Activated naive CD8-positive, alpha-beta T cell (primary cell): ENCODE results near the gene CDH23.

ENCODE experiments used
- H3K27ac Mint-ChIP-seq: one replicate; pipeline ENCODE4 v1.8.0; 2021; ENCODE audit warnings: mixed read lengths
- H3K27me3 Mint-ChIP-seq: one replicate; pipeline ENCODE4 v1.8.0; 2021; ENCODE audit warnings: mixed read lengths
- H3K36me3 Mint-ChIP-seq: one replicate; pipeline ENCODE4 v1.8.0; 2021; ENCODE audit warnings: mixed read lengths
- H3K4me1 Mint-ChIP-seq: one replicate; pipeline ENCODE4 v1.8.0; 2021; ENCODE audit warnings: low read depth, mixed read lengths
- H3K4me3 Mint-ChIP-seq: one replicate; pipeline ENCODE4 v1.8.0; 2021; ENCODE audit warnings: mild to moderate bottlenecking, mixed read lengths
- H3K9me3 Mint-ChIP-seq: one replicate; pipeline ENCODE4 v1.8.0; 2021; ENCODE audit warnings: low read depth, mixed read lengths

The CDH23 gene

DNA sequence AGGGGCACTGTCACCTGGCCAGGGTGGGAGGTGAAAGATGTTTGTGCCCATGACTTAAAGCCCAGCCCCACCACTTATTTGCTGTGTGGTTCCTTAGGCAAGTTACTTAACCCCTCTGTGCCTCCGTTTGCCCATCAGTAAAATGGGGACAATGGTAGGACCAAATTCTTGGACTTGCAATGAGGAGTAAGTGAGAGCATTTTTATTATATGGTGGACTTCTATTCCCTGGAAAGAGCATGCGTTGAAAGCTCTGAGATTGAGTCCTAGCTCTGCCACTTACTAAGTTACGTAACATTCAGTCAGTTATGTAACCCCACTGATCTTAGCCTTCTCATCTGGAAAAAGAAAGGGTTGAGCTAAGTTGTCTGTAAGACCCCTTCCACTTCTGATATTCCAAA lies 357.8 kb downstream of the CDH23 start:
- no peaks in the 10 kb centered on the region for H3K9me3 Mint-ChIP-seq
- H3K4me3 Mint-ChIP-seq, result no peak overlapping the region
- peaks cover 12% of the 10 kb centered on the region for H3K36me3 Mint-ChIP-seq
- H3K4me1 Mint-ChIP-seq, result peaks cover 93% of the 10 kb centered on the region
- H3K27ac Mint-ChIP-seq, result peak overlapping the region; percentile 97
- no peaks in the 10 kb centered on the region for H3K27me3 Mint-ChIP-seq

DNA sequence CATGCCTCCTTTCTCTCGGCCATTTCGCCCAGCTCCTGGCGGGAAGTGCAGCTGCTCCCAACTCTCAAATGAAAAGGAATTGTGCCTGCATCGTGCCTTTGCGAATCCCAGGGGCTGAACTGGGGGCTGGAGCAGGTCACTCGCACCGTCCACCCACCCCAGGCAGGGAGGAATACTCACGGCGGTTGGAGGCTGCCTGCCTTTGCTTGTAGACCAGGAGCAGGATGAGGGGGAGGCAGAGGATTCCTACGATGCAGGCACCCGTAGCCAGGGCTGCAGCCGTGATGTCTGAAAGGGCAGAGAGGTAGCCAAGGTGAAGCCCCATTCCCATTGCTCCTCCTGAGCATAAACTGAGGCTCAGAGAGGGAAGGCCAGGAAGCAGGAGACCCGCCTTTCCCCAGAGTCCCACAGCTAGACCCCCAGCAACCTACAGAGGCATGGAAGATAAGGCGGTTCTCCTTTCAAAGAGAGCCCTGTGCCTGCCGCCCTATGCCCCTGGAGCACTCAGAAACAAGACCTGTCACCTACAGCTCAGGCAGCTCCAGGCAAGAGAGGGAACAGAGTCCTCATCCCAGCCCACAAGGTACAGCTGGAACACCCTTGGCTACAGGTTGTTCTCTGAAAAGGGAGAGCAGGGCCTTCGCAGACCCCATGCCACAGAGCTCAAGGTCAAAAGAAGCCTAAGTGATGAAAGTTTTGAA lies 358.6 kb downstream of the CDH23 start:
- H3K27me3 Mint-ChIP-seq, result no peaks in the 10 kb centered on the region
- no peaks in the 10 kb centered on the region for H3K9me3 Mint-ChIP-seq
- H3K36me3 Mint-ChIP-seq, result peaks cover 11% of the 10 kb centered on the region
- H3K4me1 Mint-ChIP-seq, result peaks cover 87% of the 10 kb centered on the region
- no peak overlapping the region for H3K4me3 Mint-ChIP-seq
- H3K27ac Mint-ChIP-seq, result peak overlapping the region; percentile 97

DNA sequence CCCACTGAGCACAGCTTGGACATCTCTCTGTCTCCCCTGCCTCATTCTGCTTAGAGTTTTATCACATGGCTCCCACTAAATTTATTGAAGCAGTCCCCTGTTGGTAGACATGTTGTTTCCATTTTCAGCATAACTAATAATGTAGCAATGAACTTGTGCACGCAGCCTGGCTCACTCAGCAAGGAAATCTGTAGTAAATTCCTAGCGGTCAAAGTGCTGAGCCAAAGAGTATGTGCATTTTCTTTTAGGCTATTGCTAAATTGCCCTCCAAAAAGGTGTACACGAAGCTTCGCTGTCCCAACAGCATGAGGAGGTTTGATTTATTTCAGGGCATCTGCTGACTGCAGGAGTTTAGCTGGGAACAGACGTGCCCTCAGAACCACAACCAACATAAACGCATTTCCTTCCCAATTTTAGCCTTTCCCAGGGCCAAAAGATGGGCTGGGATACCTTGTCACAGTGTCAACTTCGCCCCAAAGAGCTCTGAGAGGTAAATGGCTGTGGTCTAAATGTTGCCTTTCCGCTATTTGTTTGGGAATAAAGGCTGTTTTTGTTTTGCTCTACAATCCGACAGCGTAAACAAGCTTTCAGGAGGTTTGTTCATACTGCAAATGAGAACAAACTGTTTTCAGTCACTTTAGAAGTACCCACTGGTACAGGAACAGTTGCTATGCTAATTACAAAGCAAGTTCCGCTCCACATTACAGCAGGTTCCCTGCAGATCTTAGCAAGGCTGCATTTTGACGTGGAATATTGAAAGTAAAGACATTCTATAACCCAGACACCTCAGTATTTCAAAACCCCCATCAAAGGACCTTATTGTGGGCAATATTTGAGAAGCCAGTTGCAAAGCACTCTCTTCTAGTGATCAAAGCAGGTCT lies 359.8 kb downstream of the CDH23 start:
- Mint-ChIP-seq H3K4me1 (peaks cover 90% of the 10 kb centered on the region), H3K9me3 (no peaks in the 10 kb centered on the region), H3K27me3 (no peaks in the 10 kb centered on the region), H3K4me3 (peak overlapping the region; percentile 75), H3K27ac (peak overlapping the region; percentile 97), H3K36me3 (peaks cover 14% of the 10 kb centered on the region)

DNA sequence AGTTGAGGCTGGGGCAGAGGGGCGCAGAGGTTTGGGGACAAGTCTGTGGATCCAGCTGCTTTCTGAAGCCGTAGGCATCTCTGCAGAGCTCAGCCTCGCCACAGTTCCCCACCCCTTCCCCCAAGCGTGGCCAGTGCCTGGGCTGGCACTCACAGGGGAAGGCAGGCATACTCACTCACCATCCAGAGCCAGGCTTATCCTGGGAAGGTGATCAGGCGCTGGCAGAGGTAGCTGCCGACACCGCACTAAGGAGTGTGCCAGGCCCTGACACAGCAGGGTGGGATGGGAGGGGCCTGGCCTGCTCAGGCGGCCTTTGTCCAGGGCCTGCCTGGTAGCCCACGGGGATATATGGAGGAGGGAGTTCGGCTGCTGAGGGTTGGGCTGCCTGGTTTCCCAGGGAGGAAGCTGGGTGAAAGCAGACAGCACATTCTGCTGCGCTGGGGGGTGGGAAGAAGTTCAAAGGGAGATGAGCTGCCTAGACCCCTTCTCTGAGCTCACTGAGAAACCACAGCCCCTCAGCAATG lies 360.7 kb downstream of the CDH23 start:
- Mint-ChIP-seq H3K27me3 (no peaks in the 10 kb centered on the region), H3K9me3 (no peaks in the 10 kb centered on the region), H3K4me3 (peak overlapping the region; percentile 75), H3K4me1 (peaks cover 90% of the 10 kb centered on the region), H3K36me3 (peaks cover 14% of the 10 kb centered on the region), H3K27ac (peak overlapping the region; percentile 97)

DNA sequence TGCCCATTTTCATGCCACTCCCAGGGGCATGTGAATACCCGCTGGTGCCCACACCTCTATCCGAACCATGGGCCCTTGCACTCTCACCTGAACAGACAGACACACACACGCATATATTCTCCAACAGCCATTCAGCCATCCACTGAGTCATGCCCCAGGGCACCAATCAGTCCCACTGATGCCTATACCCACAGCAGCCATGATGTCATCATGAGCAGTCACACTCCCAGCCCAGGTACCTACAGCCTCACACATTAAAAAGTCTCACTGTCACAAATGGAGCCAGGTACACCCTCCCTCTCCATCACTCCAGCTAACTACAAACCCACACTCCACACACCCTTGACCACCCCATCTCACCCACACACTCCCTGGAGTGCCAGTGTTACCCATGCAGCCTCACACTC lies 364.4 kb downstream of the CDH23 start:
- Mint-ChIP-seq H3K4me1 (peaks cover 90% of the 10 kb centered on the region), H3K27me3 (no peaks in the 10 kb centered on the region), H3K27ac (peak overlapping the region; percentile 88), H3K9me3 (no peaks in the 10 kb centered on the region), H3K4me3 (peak overlapping the region; percentile 51), H3K36me3 (peaks cover 9% of the 10 kb centered on the region)

DNA sequence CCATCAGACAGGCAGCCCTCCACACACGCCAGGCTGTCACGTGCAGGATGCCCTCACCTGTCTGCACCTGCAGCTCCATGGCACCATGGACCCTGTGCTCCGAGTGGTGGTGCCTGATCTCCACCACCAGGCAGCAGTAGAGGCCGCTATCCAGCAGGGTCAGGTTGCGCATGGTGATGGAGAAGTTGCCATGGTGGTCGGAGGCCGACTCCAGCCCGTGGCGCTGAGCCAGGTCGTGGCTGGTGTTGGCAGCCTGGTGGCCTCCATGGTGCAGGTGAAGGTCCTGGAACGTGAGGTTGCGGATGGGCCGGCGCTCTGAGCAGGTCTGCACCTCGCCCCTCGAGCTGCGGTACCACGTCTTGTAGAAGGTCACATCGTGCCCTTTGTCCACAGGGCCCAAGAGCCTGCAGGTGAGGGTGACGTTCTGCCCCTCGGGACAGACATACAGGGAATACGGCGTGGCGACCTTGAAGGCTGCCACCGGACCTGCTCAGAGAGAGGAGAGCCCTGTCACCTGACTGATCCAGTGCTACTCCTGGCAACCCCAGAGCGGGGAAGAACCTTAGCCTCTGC lies 364.9 kb downstream of the CDH23 start:
- H3K4me3 Mint-ChIP-seq, result peak overlapping the region; percentile 20
- H3K4me1 Mint-ChIP-seq, result peaks cover 89% of the 10 kb centered on the region
- peaks cover 9% of the 10 kb centered on the region for H3K36me3 Mint-ChIP-seq
- H3K27ac Mint-ChIP-seq, result peak overlapping the region; percentile 88
- H3K27me3 Mint-ChIP-seq, result no peaks in the 10 kb centered on the region
- no peaks in the 10 kb centered on the region for H3K9me3 Mint-ChIP-seq

DNA sequence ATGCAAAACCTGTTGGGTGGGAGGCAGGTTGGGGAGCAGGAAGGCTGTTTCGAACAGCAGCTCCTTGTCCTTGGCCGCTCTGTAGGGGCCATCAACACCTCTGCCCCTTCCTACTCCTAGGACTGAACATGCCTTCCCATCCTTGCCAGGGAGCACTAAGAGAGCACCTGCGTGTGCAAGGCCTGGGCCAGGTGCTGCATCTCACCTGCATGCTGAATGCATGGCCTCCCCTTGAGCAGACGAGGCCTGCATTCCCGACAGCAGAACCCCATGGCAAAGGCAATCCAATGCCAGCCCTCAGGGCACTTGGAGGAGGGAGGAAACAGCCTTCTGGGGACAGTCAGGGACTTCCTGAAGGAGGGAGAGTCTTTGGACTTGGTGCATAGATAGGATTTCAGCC lies 365.6 kb downstream of the CDH23 start:
- peak overlapping the region; percentile 88 for H3K27ac Mint-ChIP-seq

DNA sequence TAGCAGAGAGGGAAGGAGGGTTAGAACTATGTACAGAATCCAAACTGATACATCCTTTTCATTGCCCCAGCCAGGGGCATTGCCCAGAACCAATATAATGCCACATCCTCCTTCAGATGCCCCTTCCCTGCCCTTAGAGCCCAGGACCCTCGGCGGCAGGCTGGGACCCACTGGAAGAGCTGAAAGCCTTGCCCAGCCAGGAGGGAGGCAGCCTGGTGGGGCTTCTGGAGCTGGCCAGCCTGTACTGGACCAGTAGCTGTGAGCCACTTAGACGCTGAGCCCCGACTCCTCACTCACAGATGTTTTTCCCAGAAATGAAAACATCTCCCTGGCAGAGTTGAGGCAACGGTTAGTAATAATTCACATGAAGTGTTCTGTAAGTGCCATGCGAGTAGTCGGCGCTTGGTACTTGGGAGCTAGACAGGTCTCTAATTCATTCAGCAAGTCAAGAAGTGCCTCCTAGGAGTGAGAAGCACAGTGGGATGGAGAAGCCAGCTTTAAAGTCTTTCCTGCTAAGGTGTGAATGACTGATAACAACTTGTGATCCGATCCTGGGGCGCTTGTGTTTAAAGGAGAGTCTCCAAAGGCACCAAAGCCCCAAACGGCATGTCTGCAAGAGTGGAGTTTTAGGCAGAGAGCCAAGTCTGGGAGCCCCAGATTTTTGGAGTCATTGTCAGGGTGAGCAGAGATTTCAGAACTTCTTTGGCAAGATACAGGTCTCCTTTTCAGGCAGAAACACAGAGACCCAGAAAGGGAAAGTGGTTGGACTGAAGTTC lies 366.8 kb downstream of the CDH23 start:
- peak overlapping the region; percentile 91 for H3K27ac Mint-ChIP-seq
- H3K4me3 Mint-ChIP-seq, result peak overlapping the region; percentile 9
- peaks cover 10% of the 10 kb centered on the region for H3K36me3 Mint-ChIP-seq
- H3K27me3 Mint-ChIP-seq, result no peaks in the 10 kb centered on the region
- H3K4me1 Mint-ChIP-seq, result peaks cover 88% of the 10 kb centered on the region
- no peaks in the 10 kb centered on the region for H3K9me3 Mint-ChIP-seq

More for the DNA sequence above, 365.6 kb downstream of the CDH23 start:
- Mint-ChIP-seq H3K4me1 (peaks cover 89% of the 10 kb centered on the region), H3K9me3 (no peaks in the 10 kb centered on the region), H3K27me3 (no peaks in the 10 kb centered on the region), H3K36me3 (peaks cover 9% of the 10 kb centered on the region), H3K4me3 (no peak overlapping the region)

DNA sequence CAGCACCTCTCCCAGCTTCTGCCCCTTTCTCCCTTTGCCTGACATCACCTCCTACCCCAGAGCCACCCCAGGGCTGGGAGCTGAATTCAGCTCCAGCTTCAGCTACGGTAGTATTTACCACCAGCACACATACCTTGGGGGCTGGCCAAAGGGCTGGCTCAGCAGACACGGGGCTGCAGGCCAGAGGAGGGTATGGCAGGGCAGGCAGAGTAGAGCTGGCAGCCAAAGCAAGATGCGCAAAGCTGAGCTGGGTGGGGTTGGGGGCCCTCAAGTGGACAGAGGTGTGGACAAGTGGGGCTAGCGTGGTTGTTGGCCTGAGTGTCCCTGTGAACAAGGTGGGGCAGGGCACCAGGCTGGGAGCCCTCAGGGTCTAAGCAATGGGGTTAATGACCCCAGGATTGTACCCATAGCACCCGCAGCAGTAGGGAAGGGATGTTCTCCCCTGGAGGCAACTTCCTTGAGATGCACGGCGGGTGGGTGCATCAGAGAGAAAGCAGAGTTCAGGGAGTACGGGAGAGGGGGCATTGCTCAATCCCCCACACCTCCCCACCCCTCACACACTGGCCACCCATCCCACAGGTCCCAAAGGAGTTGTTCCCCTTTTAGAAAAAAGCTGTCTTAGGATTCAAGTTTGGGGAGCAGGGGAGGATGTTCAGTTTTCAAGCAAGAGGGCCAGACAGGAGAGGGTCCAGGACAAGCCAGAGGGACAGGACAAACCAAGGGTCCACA lies 368.6 kb downstream of the CDH23 start:
- Mint-ChIP-seq H3K4me3 (peak overlapping the region; percentile 70), H3K9me3 (no peaks in the 10 kb centered on the region), H3K4me1 (peaks cover 93% of the 10 kb centered on the region), H3K27me3 (no peaks in the 10 kb centered on the region), H3K27ac (peak overlapping the region; percentile 91), H3K36me3 (peaks cover 15% of the 10 kb centered on the region)

DNA sequence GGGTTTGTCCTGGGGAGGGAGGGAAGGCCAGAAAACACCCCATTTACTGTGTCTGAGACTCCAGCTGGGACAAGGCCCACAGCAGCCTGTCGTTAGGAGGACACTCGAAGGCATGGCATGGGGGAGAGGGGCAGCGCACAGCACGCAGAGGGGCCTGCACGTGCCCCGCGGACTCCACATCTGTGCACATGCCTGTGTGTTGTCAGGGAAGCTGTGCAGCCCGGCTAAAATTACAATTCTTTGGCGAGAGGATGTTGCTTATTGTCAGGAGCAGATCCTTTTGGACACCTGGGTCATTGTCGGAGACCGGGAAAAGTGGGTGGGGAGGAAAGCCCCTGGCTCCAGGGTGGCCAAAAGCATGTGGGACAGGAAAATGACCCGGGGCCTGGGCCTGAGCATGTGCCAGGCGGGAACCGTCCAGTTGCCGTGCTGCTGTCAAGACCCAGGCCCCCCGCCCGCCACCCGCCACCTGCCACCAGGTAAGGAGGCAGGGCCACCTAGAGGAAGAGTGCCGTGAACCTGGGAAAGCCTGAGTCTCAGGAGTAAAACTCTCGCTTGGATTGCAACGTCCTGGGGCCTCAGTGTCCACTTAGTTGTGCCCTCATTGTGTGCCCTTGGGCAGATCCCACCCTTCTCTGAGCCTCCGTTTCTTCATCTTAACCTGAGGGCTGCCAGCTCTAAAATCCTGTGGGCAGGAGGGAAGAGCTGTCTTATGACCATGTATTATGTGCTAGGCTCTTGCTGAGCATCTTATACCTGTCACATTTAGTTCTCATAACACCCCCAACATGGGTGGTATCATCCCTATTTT lies 369.4 kb downstream of the CDH23 start:
- Mint-ChIP-seq H3K4me3 (peak overlapping the region; percentile 94), H3K9me3 (no peaks in the 10 kb centered on the region), H3K4me1 (peaks cover 91% of the 10 kb centered on the region), H3K36me3 (peaks cover 11% of the 10 kb centered on the region), H3K27me3 (no peaks in the 10 kb centered on the region), H3K27ac (peak overlapping the region; percentile 95)

DNA sequence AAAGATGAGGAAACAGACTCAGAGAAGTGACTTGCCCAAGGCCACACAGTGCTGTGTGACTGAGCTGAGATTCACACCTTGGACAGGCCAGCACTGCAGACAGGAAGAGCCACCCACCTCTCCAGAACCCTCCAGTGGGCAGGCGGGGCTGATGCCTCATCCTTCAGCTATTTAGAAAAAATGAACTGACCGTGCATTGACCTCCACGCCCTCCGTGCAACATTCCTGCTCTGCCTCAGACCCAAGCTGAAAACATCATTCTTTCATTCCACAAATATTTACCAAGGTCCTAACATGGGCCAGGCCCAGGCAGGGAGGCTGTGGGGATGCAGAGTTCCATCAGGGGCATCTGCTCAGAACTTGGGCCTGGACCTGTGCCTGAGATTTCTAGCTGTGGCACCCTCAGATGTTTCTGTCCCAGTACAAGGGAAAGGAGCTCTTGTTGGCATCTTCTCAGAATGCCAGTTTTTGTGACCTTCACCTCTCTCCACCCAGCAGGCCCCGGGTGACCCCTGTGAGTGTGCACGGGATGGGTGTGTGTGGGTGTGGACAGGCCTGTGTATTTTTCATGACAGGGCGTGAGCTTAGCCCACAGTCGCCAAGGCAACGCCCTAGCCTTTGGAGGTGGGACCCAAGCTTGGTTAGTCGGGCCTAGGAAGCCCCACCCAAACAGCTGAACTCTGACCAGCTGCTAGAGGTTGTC lies 370.1 kb downstream of the CDH23 start:
- Mint-ChIP-seq H3K27me3 (no peaks in the 10 kb centered on the region), H3K27ac (peak overlapping the region; percentile 95), H3K4me1 (peaks cover 91% of the 10 kb centered on the region), H3K4me3 (peak overlapping the region; percentile 94), H3K9me3 (no peaks in the 10 kb centered on the region), H3K36me3 (peaks cover 8% of the 10 kb centered on the region)

DNA sequence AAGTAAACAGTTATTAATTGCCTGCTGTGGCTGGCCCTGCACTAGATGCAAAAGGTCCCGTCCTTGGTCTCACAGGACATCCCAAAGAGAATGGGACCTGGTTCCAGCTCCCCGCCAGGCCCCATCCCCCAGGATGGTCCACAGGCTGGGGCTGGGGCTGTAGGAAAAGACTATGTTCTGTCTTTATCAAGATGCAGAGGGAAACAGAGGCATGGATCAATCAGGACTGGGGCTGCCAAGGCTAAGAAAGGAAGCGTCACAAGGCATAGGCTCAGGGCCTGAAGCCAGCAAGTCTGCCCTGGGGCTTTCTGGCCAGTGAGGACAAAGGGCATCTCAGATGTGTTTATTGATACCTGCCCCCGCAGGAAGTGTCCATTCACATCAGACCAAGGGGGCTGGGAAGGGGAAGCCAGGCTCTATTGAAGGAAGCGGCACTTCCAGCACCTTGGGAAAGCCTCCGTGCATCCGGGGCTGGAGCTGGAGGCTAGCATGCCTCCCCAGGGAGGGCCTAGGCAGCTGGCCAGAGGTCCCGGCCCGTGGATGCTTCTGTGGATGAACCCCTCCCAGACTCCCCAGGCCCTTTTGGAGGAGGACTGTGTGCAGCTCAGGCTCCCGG lies 370.8 kb downstream of the CDH23 start:
- peaks cover 90% of the 10 kb centered on the region for H3K4me1 Mint-ChIP-seq
- peak overlapping the region; percentile 94 for H3K4me3 Mint-ChIP-seq
- no peaks in the 10 kb centered on the region for H3K27me3 Mint-ChIP-seq
- peaks cover 8% of the 10 kb centered on the region for H3K36me3 Mint-ChIP-seq
- H3K9me3 Mint-ChIP-seq, result no peaks in the 10 kb centered on the region
- H3K27ac Mint-ChIP-seq, result peak overlapping the region; percentile 95
